GM21526 (cell line): ENCODE measurements around the gene HGFAC.

ENCODE experiments used
- ATAC-seq: cut with Tn5 transposase; IDR thresholded peaks from one replicate; pipeline ENCODE4 v1.9.1; 2021; ENCODE audit warnings: moderate library complexity; ENCODE audit not compliant: unreplicated experiment, low FRiP score

Gene HGFAC

GRCh38 chr4:3498407-3498806 is 56.6 kb downstream of the HGFAC start:
- no peak for ATAC-seq
